Measurements from ENCODE around the gene ZNRF2.

Gene ZNRF2

GRCh38 chr7:30405179-30405578 is 120.8 kb downstream of the ZNRF2 start:
- DNase-seq (ENCODE audit: low read depth in 2 of 2), result no peak

GRCh38 chr7:30406664-30407425 is 122.4 kb downstream of the ZNRF2 start:
- DNase-seq (ENCODE audit: low read depth in 2 of 2), result no peak

GRCh38 chr7:30411173-30411572 is 126.8 kb downstream of the ZNRF2 start:
- DNase-seq (ENCODE audit: low read depth in 2 of 2), result no peak

GRCh38 chr7:30411897-30412296 is 127.5 kb downstream of the ZNRF2 start:
- no peak for DNase-seq (ENCODE audit: low read depth in 2 of 2)

- peak; percentile 42 to 44 for DNase-seq (ENCODE audit: low read depth in 2 of 2)
Observed at GRCh38 chr7:30412782-30413504, 128.5 kb downstream of the ZNRF2 start.

- no peak for DNase-seq (ENCODE audit: low read depth in 2 of 2)
Observed at GRCh38 chr7:30413864-30414263, 129.5 kb downstream of the ZNRF2 start.

All from fibroblast of skin of left biceps (primary cell).